ENCODE results near the gene SPATS2L. TPM values are rescaled to one million over a fixed set of nuclear protein-coding genes. Genes with fewer than 3 reads are reported as not detected.

SPATS2L gene
- total RNA-seq, 1 experiment from 2014 or later = 112 TPM

- no peak for TF ChIP-seq MAX (CRISPR knock-in tag; IDR thresholded peaks at IDR 0.05)
- no peak for TF ChIP-seq HMGA2 (CRISPR knock-in tag; IDR thresholded peaks at IDR 0.05)
- TF ChIP-seq NR1H2 (CRISPR knock-in tag; IDR thresholded peaks at IDR 0.05) = no peak
- no peak for TF ChIP-seq ZNF671 (CRISPR knock-in tag; IDR thresholded peaks at IDR 0.05)
- no peak for TF ChIP-seq EMX1 (CRISPR knock-in tag; IDR thresholded peaks at IDR 0.05)
- TF ChIP-seq RORB (CRISPR knock-in tag; IDR thresholded peaks at IDR 0.05) = no peak
- no peak for TF ChIP-seq ZNF425 (CRISPR knock-in tag; conservative IDR thresholded peaks at IDR 0.05)
- TF ChIP-seq E2F4 (CRISPR knock-in tag; IDR thresholded peaks at IDR 0.05; ENCODE audit: borderline replicate concordance, low read depth) = no peak
- TF ChIP-seq NFATC4 (CRISPR knock-in tag; IDR thresholded peaks at IDR 0.05) = no peak
These were observed 216.7 kb downstream of the SPATS2L start (continued) for GRCh38 chr2:200523158-200523557.

- no peak for TF ChIP-seq ELF4 (CRISPR knock-in tag; IDR thresholded peaks at IDR 0.05; ENCODE audit: low read depth)
- TF ChIP-seq CREB1 (CRISPR knock-in tag; IDR thresholded peaks at IDR 0.05) = no peak
- TF ChIP-seq CTCF (IDR thresholded peaks at IDR 0.05) = no peak
- TF ChIP-seq IRF1 (CRISPR knock-in tag; IDR thresholded peaks at IDR 0.05) = no peak
- no peak for TF ChIP-seq ETV6 (CRISPR knock-in tag; IDR thresholded peaks at IDR 0.05)
- TF ChIP-seq PRRX2 (CRISPR knock-in tag; IDR thresholded peaks at IDR 0.05) = no peak
- TF ChIP-seq GTF2I (CRISPR knock-in tag; conservative IDR thresholded peaks at IDR 0.05) = no peak
- TF ChIP-seq AR (CRISPR knock-in tag; IDR thresholded peaks at IDR 0.05) = no peak
- no peak for TF ChIP-seq ATF1 (CRISPR knock-in tag; IDR thresholded peaks at IDR 0.05)
- no peak for TF ChIP-seq E2F4 (CRISPR knock-in tag; IDR thresholded peaks at IDR 0.05; ENCODE audit: borderline replicate concordance, low read depth)
- no peak for TF ChIP-seq SOX15 (CRISPR knock-in tag; IDR thresholded peaks at IDR 0.05)
- no peak for TF ChIP-seq ZNF671 (CRISPR knock-in tag; IDR thresholded peaks at IDR 0.05)
- TF ChIP-seq NR3C1 (CRISPR knock-in tag; conservative IDR thresholded peaks at IDR 0.05; ENCODE audit: low read depth) = no peak
- no peak for TF ChIP-seq FOXJ3 (CRISPR knock-in tag; IDR thresholded peaks at IDR 0.05; ENCODE audit: borderline replicate concordance)
- no peak for TF ChIP-seq PREB (CRISPR knock-in tag; IDR thresholded peaks at IDR 0.05; ENCODE audit: borderline replicate concordance)
- no peak for TF ChIP-seq RORB (CRISPR knock-in tag; IDR thresholded peaks at IDR 0.05)
- no peak for TF ChIP-seq IRF2 (CRISPR knock-in tag; IDR thresholded peaks at IDR 0.05; ENCODE audit: borderline replicate concordance, low read depth)
- no peak for TF ChIP-seq JUN (CRISPR knock-in tag; IDR thresholded peaks at IDR 0.05)
- no peak for TF ChIP-seq NR2C2 (CRISPR knock-in tag; IDR thresholded peaks at IDR 0.05)
- TF ChIP-seq SMAD4 (CRISPR knock-in tag; IDR thresholded peaks at IDR 0.05) = no peak
- no peak overlapping the region for H3K4me3 Mint-ChIP-seq
- no peak for ATAC-seq
- CTCF ChIA-PET = interaction anchor here (0.6 to 2.7 kb wide), 3 partner anchors 14 to 182 kb away, joined by 3 to 9 read pairs (median 3); partner anchors contain the start of gene KCTD18
- H3K36me3 Mint-ChIP-seq = no peaks in the 10 kb centered on the region
- 0 out of 2 replicates have a peak overlapping the region, but pooled peaks have one; percentile 3 for H3K27ac Mint-ChIP-seq
- H3K9me3 Mint-ChIP-seq = no peaks in the 10 kb centered on the region
- H3K27me3 Mint-ChIP-seq (ENCODE audit: low read depth) = peaks cover 11% of the 10 kb centered on the region
- POLR2A ChIA-PET = no interaction called here
- peaks cover 22% of the 10 kb centered on the region for H3K4me1 Mint-ChIP-seq
- DNase-seq (ENCODE audit: low spot score) = no peak
These were observed 217.1 kb downstream of the SPATS2L start for GRCh38 chr2:200523604-200524003.
